PC-9 (cell line): ENCODE results near the gene TMOD1. TPM values are rescaled to one million over a fixed set of nuclear protein-coding genes. Genes with fewer than 3 reads are reported as not detected.
"Not testable (repeated sequence)": the region's sequence is repeated elsewhere in the genome, so short reads cannot be mapped to it uniquely, and the experiment has no call there.

ENCODE experiments used
- BruUV-seq: library from RNA; stranded (reverse); fragments of 400-500 nt; replicated peaks from 2 replicates; lab custom pipeline; 2021; lab: Mats Ljungman, UMichigan
- CTCF ChIA-PET: fragments of 300-600 bp; sonication (Branson Sonifier 250); formaldehyde crosslinking; loops from one replicate; lab custom pipeline; 2022; ENCODE audit warnings: antibody characterized with exemption; lab: Charles Lee
- POLR2A ChIA-PET: fragments of 300-600 bp; sonication (Branson Sonifier 250); formaldehyde crosslinking; loops from one replicate; lab custom pipeline; 2022; ENCODE audit warnings: antibody characterized with exemption; ENCODE audit not compliant: unreplicated experiment; lab: Charles Lee
- DNase-seq, 2 experiments: peaks; one replicate each; pipeline versions ENCODE4 v3.0.0 to v3.0.0-alpha.2; 2015 to 2022; ENCODE audit warnings: mixed read lengths in 1 of 2
- H2AFZ ChIP-seq: fragments of 200-600 bp; sonication (generic); 2 replicates; pipeline ENCODE4 v1.8.1; 2017; ENCODE audit warnings: antibody characterized with exemption
- H3F3A ChIP-seq: fragments of 200-600 bp; sonication (generic); 2 replicates; pipeline ENCODE4 v1.8.1; 2017; ENCODE audit warnings: antibody characterized with exemption, mild to moderate bottlenecking, low read depth; ENCODE audit not compliant: insufficient read depth
- H3K27ac ChIP-seq: fragments of 200-600 bp; sonication (generic); 2 replicates; pipeline ENCODE4 v1.6.1; 2016; ENCODE audit warnings: mixed run types
- H3K27me3 ChIP-seq: fragments of 200-600 bp; sonication (generic); 2 replicates; pipeline ENCODE4 v1.6.1; 2016; ENCODE audit warnings: low read depth, mixed run types; ENCODE audit not compliant: insufficient read depth
- H3K36me3 ChIP-seq: fragments of 200-600 bp; sonication (generic); 2 replicates; pipeline ENCODE4 v1.6.1; 2016; ENCODE audit warnings: low read depth, mixed run types
- H3K4me1 ChIP-seq: fragments of 200-600 bp; sonication (generic); replicated peaks from 2 replicates; pipeline ENCODE4 v1.6.1; 2016; ENCODE audit warnings: mixed run types; ENCODE audit not compliant: insufficient read depth
- H3K4me2 ChIP-seq: fragments of 200-600 bp; sonication (generic); 2 replicates; pipeline ENCODE4 v1.6.1; 2017; ENCODE audit warnings: mixed run types
- H3K4me3 ChIP-seq: fragments of 200-600 bp; sonication (generic); 2 replicates; pipeline ENCODE4 v1.6.1; 2016; ENCODE audit warnings: mixed run types
- H3K79me2 ChIP-seq: fragments of 200-600 bp; sonication (generic); 2 replicates; pipeline ENCODE4 v1.6.1; 2017; ENCODE audit warnings: low read depth, mixed run types
- H3K9me2 ChIP-seq: fragments of 200-600 bp; sonication (generic); 2 replicates; pipeline ENCODE4 v1.8.1; 2017; ENCODE audit warnings: mild to moderate bottlenecking; ENCODE audit not compliant: insufficient read depth
- H3K9me3 ChIP-seq: fragments of 200-600 bp; sonication (generic); 2 replicates; pipeline ENCODE4 v1.8.1; 2016; ENCODE audit warnings: low read depth; ENCODE audit not compliant: insufficient read depth
- H4K20me1 ChIP-seq: fragments of 200-600 bp; sonication (generic); 2 replicates; pipeline ENCODE4 v1.8.1; 2017; ENCODE audit not compliant: insufficient read depth
- EZH2 ChIP-seq: fragments of 200-600 bp; sonication (generic); IDR thresholded peaks from 2 replicates; pipeline ENCODE4 v1.8.0; 2017; ENCODE audit warnings: antibody characterized with exemption, low read depth
- intact Hi-C: fragments of 100-400 bp; cut with micrococcal nuclease; formaldehyde crosslinking; loops from one replicate; pipeline ENCODE4 v1.10.0; 2022; ENCODE audit not compliant: unreplicated experiment
- total RNA-seq: library from RNA; stranded (reverse); gene quantifications from 2 replicates; pipeline ENCODE4 v1.2.3, GENCODE V29; 2021
- TF ChIP-seq, protein P1 (sequence below): fragments of 200-600 bp; sonication (generic); conservative IDR thresholded peaks from 2 replicates; pipeline ENCODE4 v1.6.1; 2017; ENCODE audit warnings: mixed run types, antibody characterized with exemption, mild to moderate bottlenecking, moderate library complexity

The TMOD1 gene
- total RNA-seq, 1 experiment from 2014 or later, result 6.8 TPM

DNA sequence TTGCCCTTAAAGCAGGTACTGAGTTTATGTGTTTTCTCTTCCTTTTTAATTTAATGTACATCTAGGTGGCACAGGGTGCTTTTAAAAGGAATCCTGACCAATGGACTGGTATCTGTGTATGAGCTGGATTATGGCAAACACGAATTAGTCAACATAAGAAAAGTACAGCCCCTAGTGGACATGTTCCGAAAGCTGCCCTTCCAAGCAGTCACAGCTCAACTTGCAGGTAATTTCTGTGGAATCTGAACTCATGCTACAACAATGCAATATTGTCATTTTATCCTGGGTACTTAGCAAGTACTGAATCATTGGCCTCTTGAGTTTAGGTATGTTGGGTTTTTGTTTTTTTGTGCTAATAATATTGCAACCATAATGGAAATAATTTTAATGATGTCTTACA, 14.4 kb upstream of the TMOD1 start:
- H3K4me2 ChIP-seq, result no peak overlapping the region
- no peaks in the 10 kb centered on the region for H3F3A ChIP-seq
- BruUV-seq, result no TSS peak
- intact Hi-C loops, result no loop called here
- H3K36me3 ChIP-seq, result no peaks in the 10 kb centered on the region; the same call in 1 of the 2 replicates
- no peak overlapping the region for H3K4me3 ChIP-seq
- ChIA-PET CTCF (no interaction called here), POLR2A (no interaction called here)
- H3K9me2 ChIP-seq, result no peaks in the 10 kb centered on the region
- H3K4me1 ChIP-seq, result no peaks in the 10 kb centered on the region
- H3K9me3 ChIP-seq, result peaks cover 1% of the 10 kb centered on the region; the same call in 1 of the 2 replicates
- H2AFZ ChIP-seq, result no peak overlapping the region
- DNase-seq, result peak in 1 of 2 experiments; percentile 51
- H3K27me3 ChIP-seq, result no peaks in the 10 kb centered on the region
- no peaks in the 10 kb centered on the region for H4K20me1 ChIP-seq
- no peak for TF ChIP-seq EZH2
- TF ChIP-seq, protein P1, sequence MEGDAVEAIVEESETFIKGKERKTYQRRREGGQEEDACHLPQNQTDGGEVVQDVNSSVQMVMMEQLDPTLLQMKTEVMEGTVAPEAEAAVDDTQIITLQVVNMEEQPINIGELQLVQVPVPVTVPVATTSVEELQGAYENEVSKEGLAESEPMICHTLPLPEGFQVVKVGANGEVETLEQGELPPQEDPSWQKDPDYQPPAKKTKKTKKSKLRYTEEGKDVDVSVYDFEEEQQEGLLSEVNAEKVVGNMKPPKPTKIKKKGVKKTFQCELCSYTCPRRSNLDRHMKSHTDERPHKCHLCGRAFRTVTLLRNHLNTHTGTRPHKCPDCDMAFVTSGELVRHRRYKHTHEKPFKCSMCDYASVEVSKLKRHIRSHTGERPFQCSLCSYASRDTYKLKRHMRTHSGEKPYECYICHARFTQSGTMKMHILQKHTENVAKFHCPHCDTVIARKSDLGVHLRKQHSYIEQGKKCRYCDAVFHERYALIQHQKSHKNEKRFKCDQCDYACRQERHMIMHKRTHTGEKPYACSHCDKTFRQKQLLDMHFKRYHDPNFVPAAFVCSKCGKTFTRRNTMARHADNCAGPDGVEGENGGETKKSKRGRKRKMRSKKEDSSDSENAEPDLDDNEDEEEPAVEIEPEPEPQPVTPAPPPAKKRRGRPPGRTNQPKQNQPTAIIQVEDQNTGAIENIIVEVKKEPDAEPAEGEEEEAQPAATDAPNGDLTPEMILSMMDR, result peak; percentile 53
- no peaks in the 10 kb centered on the region for H3K79me2 ChIP-seq
- H3K27ac ChIP-seq, result no peak overlapping the region

DNA sequence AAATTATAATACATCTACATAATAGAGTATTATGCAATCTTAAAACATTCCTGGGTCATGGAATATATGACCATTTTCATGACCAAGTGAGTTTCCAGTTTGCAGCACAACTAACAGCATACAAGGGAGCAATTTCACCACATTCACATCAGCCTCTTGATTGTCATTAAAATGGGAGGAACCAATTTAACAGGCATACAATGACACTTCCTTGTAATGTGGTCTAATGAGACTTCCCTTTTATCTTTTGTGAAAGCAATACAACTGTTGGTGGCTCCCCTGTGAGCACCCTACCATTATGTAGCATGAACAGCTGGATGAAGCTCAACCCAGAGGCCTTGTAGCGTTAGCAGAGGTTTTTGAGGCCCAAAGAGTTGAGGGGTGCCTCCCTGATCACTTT, 13.6 kb upstream of the TMOD1 start:
- no TSS peak for BruUV-seq
- Histone ChIP-seq H3K36me3 (no peaks in the 10 kb centered on the region; the same call in 1 of the 2 replicates), H3K27ac (no peak overlapping the region), H4K20me1 (no peaks in the 10 kb centered on the region), H3K9me3 (no peaks in the 10 kb centered on the region), H3K9me2 (no peaks in the 10 kb centered on the region), H3K27me3 (no peaks in the 10 kb centered on the region), H3K4me3 (no peak overlapping the region), H3K79me2 (no peaks in the 10 kb centered on the region), H3K4me2 (no peak overlapping the region), H3F3A (no peaks in the 10 kb centered on the region), H2AFZ (no peak overlapping the region), H3K4me1 (no peaks in the 10 kb centered on the region)
- TF ChIP-seq EZH2, result no peak
- TF ChIP-seq, protein P1, result no peak
- CTCF ChIA-PET, result no interaction called here
- intact Hi-C loops, result no loop called here
- POLR2A ChIA-PET, result no interaction called here
- no peak for DNase-seq

DNA sequence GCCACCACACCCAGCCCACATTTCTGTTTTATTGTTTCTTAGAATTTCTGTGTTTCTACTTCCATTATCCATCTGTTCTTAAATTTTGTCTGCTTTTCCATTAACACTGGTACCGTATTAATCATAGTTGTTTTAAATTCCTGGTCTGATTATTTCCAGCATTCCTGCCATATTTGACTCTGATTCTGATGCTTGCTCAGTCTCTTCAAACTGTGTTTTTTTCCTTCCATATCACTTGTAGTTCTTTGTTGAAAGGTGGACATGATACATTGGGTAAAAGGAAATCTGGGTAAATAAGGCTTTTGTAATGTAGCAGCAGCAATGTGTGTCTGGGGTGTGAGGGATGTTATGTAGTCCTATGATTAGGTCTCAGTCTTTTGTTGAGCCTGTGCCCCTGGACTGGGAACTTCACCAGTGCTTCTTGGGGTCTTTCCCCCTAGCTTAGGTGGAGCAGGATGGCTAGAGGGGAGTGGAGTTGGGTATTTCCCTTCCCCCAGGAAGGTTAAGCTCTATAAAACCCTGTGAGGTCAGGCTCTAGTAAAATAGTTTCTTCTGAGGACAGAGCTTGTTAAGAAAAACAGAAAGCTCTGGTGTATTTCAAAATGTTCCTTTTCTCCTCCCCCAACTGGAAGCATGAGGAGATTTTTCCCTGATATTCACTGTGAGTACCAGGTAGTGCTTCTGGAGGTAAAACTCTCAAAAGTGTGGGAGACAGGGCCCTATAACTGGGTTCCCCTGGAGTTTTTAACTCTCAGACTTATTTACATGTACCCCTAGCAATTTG, 10.1 kb upstream of the TMOD1 start:
- TF ChIP-seq EZH2, result no peak
- TF ChIP-seq, protein P1, result no peak
- Histone ChIP-seq H3K36me3 (no peaks in the 10 kb centered on the region; the same call in 1 of the 2 replicates), H3K9me2 (no peaks in the 10 kb centered on the region), H3F3A (no peaks in the 10 kb centered on the region), H3K4me1 (no peaks in the 10 kb centered on the region), H3K79me2 (no peaks in the 10 kb centered on the region), H3K9me3 (no peaks in the 10 kb centered on the region), H4K20me1 (no peaks in the 10 kb centered on the region), H3K27me3 (no peaks in the 10 kb centered on the region), H3K4me2 (no peak overlapping the region), H3K27ac (no peak overlapping the region), H2AFZ (no peak overlapping the region), H3K4me3 (no peak overlapping the region)
- BruUV-seq, result no TSS peak
- CTCF ChIA-PET, result interaction anchor here (0.6 kb wide), 1 partner anchor 107 kb away, joined by 4 read pairs; no protein-coding TSS in a partner anchor
- POLR2A ChIA-PET, result no interaction called here
- DNase-seq, result no peak
- intact Hi-C loops, result no loop called here

DNA sequence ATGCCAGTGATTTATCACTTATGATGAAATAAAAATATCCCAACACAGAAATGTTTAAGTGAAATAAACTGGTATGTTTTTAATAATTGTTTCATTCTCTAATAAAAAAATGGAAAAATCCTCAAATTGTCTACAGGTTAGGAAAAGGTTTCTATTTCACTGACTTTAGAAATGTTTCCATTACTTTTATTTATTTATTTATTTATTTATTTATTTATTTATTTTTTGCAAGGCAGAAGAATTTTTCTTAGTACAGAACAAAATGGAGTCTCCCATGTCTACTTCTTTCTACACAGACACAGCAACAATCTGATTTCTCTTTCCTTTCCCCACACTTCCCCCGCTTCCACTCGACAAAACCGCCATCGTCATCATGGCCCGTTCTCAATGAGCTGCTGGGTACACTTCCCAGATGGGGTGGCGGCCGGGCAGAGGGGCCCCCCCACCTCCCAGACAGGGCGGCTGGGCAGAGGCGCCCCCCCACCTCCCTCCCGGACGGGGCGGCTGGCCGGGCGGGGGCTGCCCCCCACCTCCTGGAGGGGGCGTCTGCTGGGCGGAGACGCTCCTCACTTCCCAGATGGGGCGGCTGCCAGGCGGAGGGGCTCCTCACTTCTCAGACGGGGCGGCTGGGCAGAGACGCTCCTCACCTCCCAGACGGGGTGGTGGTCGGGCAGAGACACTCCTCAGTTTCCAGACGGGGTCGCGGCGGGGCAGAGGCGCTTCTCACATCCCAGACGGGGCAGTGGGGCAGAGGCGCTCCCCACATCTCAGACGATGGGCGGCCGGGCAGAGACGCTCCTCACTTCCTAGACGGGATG, 3.7 kb upstream of the TMOD1 start:
- intact Hi-C loops, BruUV-seq, H3K79me2 ChIP-seq, H3K27me3 ChIP-seq, POLR2A ChIA-PET, H3F3A ChIP-seq, DNase-seq, H3K9me2 ChIP-seq, H4K20me1 ChIP-seq, H3K27ac ChIP-seq, H2AFZ ChIP-seq, H3K4me2 ChIP-seq, H3K9me3 ChIP-seq, H3K36me3 ChIP-seq, H3K4me3 ChIP-seq, CTCF ChIA-PET, H3K4me1 ChIP-seq: not testable (repeated sequence)

DNA sequence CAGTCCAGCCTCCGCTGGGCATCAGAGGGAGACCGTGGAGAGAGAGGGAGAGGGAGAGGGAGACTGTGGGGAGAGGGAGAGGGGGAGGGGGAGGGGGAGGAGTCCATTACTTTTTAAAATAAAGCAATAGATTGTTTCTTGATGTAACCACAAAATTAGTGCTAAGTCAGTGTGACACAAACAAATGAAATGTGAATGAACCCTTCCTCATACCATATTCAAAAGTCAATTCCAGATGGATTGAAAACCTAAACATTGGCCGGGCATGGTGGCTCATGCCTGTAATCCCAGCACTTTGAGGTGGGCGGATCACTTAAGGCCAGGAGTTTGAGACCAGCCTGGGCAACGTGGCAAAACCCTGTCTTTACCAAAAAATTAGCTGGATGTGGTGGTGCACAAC, 2.6 kb upstream of the TMOD1 start:
- BruUV-seq, H3K4me3 ChIP-seq, intact Hi-C loops, H2AFZ ChIP-seq, H3K27me3 ChIP-seq, H3F3A ChIP-seq, H3K9me2 ChIP-seq, H3K27ac ChIP-seq, POLR2A ChIA-PET, H3K4me2 ChIP-seq, H4K20me1 ChIP-seq, CTCF ChIA-PET, H3K36me3 ChIP-seq, H3K79me2 ChIP-seq, H3K4me1 ChIP-seq, H3K9me3 ChIP-seq: not testable (repeated sequence)
- DNase-seq, result peak in 1 of 2 experiments; percentile 44
